B cell (primary cell): Measurements from ENCODE around the gene RARRES1. TPM values are rescaled to one million over a fixed set of nuclear protein-coding genes. Genes with fewer than 3 reads are reported as not detected.

Experiments used
- ATAC-seq: fragments of 200-7000 bp; cut with Tn5 transposase; one replicate; pipeline ENCODE4 v1.10.0; 2021; ENCODE audit warnings: low read depth, mild to moderate bottlenecking, moderate number of reproducible peaks, moderate library complexity
- CTCF ChIA-PET: fragments of 350-600 bp; sonication (Branson Sonifier 250); formaldehyde crosslinking; loops from one replicate; lab custom pipeline; 2021; ENCODE audit warnings: antibody characterized with exemption, inconsistent platforms; lab: Charles Lee
- POLR2A ChIA-PET: fragments of 350-600 bp; sonication (Branson Sonifier 250); formaldehyde crosslinking; loops from one replicate; lab custom pipeline; 2021; ENCODE audit warnings: antibody characterized with exemption; lab: Charles Lee
- DNase-seq: peaks from one replicate; pipeline ENCODE4 v3.0.0; 2013
- H2AFZ ChIP-seq: 2 replicates; pipeline ENCODE4 v1.6.1; 2012; ENCODE audit warnings: mild to moderate bottlenecking, low read depth, low read length; ENCODE audit not compliant: insufficient read depth, poor library complexity, severe bottlenecking
- H3K27ac ChIP-seq, 2 donors: 1 replicate in 1 of 2; 2 replicates in 1 of 2; pipeline ENCODE4 v1.5.1; 2012 to 2013; ENCODE audit warnings: low read length in 2 of 2, mild to moderate bottlenecking in 2 of 2, moderate library complexity in 1 of 2
- H3K27me3 ChIP-seq, 4 experiments: fragments of 200-600 bp in 1 of 4; sonication (generic) in 1 of 4; replicated peaks in 1 of 4; 1 replicate in 2 of 4; 2 replicates in 2 of 4; pipeline versions ENCODE4 v1.6.1 to v1.7.0; 2013 to 2016; ENCODE audit warnings: low read length in 3 of 4, mild to moderate bottlenecking in 2 of 4, mixed read lengths in 1 of 4, moderate library complexity in 1 of 4; ENCODE audit not compliant: insufficient read depth in 4 of 4, control insufficient read depth in 3 of 4; ENCODE audit errors: control extremely low read depth in 1 of 4
- H3K36me3 ChIP-seq, 2 experiments: replicated peaks in 1 of 2; 1 replicate in 1 of 2; 2 replicates in 1 of 2; pipeline versions ENCODE4 v1.6.1 to v1.7.1; 2013; ENCODE audit warnings: low read length in 1 of 2; ENCODE audit not compliant: insufficient read depth in 2 of 2, control insufficient read depth in 1 of 2; ENCODE audit errors: control extremely low read depth in 1 of 2, extremely low read depth in 1 of 2
- H3K4me1 ChIP-seq, 2 donors: fragments of 200-600 bp in 1 of 2; sonication (generic) in 1 of 2; 1 replicate in 1 of 2; 2 replicates in 1 of 2; pipeline versions ENCODE4 v1.5.1 to v1.6.1; 2013 to 2017; ENCODE audit warnings: low read length in 2 of 2; ENCODE audit not compliant: control insufficient read depth in 2 of 2, insufficient read depth in 2 of 2
- H3K4me2 ChIP-seq: replicated peaks from 2 replicates; pipeline ENCODE3; 2012; ENCODE audit warnings: mild to moderate bottlenecking, low read depth, low read length; ENCODE audit not compliant: poor library complexity, severe bottlenecking
- H3K4me3 ChIP-seq, 5 experiments: fragments of 200-600 bp in 1 of 5; sonication (generic) in 1 of 5; 1 replicate in 3 of 5; 2 replicates in 2 of 5; pipeline versions ENCODE4 v1.5.1 to v1.7.0; 2011 to 2016; ENCODE audit warnings: low read length in 4 of 5, mild to moderate bottlenecking in 4 of 5, low read depth in 2 of 5, control low read depth in 1 of 5, moderate library complexity in 1 of 5; ENCODE audit not compliant: insufficient read depth in 1 of 5; ENCODE audit errors: control extremely low read depth in 1 of 5, extremely low read depth in 1 of 5
- H3K79me2 ChIP-seq: fragments of 200-600 bp; sonication (generic); one replicate; pipeline ENCODE4 v1.6.0; 2016; ENCODE audit warnings: low read length; ENCODE audit not compliant: control insufficient read depth, insufficient read depth
- H3K9ac ChIP-seq: fragments of 200-600 bp; sonication (generic); 2 replicates; pipeline ENCODE4 v1.6.1; 2017; ENCODE audit warnings: mild to moderate bottlenecking, low read length, moderate library complexity
- H3K9me3 ChIP-seq, 3 donors: one replicate each; pipeline versions ENCODE4 v1.6.1 to v1.7.1; 2013; ENCODE audit warnings: low read length in 2 of 3; ENCODE audit not compliant: control insufficient read depth in 2 of 3, insufficient read depth in 1 of 3; ENCODE audit errors: control extremely low read depth in 1 of 3
- H4K20me1 ChIP-seq: 2 replicates; pipeline ENCODE4 v1.6.0; 2012; ENCODE audit warnings: mild to moderate bottlenecking, low read length; ENCODE audit not compliant: insufficient read depth, control insufficient read depth, poor library complexity, severe bottlenecking
- H3K27ac Mint-ChIP-seq: one replicate; pipeline ENCODE4 v1.8.0; 2021; ENCODE audit warnings: mixed read lengths
- H3K27me3 Mint-ChIP-seq: one replicate; pipeline ENCODE4 v1.8.0; 2021; ENCODE audit warnings: mixed read lengths
- H3K4me1 Mint-ChIP-seq: one replicate; pipeline ENCODE4 v1.8.0; 2021; ENCODE audit warnings: mixed read lengths
- H3K4me3 Mint-ChIP-seq: one replicate; pipeline ENCODE4 v1.8.0; 2021; ENCODE audit warnings: mixed read lengths
- H3K9me3 Mint-ChIP-seq: one replicate; pipeline ENCODE4 v1.8.0; 2022; ENCODE audit warnings: mixed read lengths; ENCODE audit not compliant: insufficient read depth
- EZH2 ChIP-seq: IDR thresholded peaks from 2 replicates; pipeline ENCODE4 v1.6.1; 2012; ENCODE audit warnings: borderline replicate concordance, low read depth, mild to moderate bottlenecking, moderate library complexity, low read length; ENCODE audit not compliant: insufficient read depth, poor library complexity, severe bottlenecking
- WGBS: methylation state at CpG from one replicate; pipeline ENCODE4 v1.1.5; 2013; ENCODE audit warnings: missing lambda C conversion rate; ENCODE audit not compliant: insufficient coverage; 5-methylcytosine and 5-hydroxymethylcytosine counted together
- intact Hi-C: fragments of 100-400 bp; cut with micrococcal nuclease; formaldehyde crosslinking; loops from one replicate; pipeline ENCODE4 v1.10.0; 2022
- polyA plus RNA-seq: library from polyadenylated mRNA; depleted of rRNA; stranded (reverse); fragments of >200 nt; gene quantifications from 2 replicates; pipeline ENCODE4 v1.2.3, GENCODE V29; 2012
- total RNA-seq, 2 donors: library from RNA; stranded (reverse); fragments of 120-200 nt in 1 of 2; gene quantifications; 1 replicate in 1 of 2; 2 replicates in 1 of 2; pipeline versions ENCODE4 v1.2.3 to v1.2.4, GENCODE V29; 2013 to 2022
- TF ChIP-seq, protein P1 (sequence below): fragments of 200-600 bp; IDR thresholded peaks from one replicate; pipeline ENCODE4 v1.8.0; 2022; ENCODE audit warnings: antibody characterized with exemption, mild to moderate bottlenecking

RARRES1 gene
- total and polyA plus RNA-seq, 2 donors (not counting 1 experiment from before 2014, with no cell fraction given): not detected

DNA sequence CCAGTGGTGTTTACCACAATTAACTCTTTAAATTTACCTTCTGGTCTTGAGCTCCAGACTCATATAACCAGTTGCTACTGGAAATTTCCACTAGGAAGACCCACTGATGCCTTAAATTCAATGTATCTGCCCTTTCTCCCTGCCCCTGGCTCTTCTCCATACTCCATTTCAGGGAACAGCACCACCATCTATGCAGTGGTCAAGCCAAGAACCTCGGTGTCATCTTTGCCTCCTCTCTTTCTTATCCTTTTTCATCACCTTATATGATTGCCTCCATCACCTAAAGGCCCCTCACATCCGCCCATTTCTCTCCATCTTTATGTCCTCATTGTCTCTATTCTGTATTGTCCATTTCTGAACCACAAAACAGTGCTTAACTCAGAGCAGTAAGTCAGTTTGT lies 48.9 kb upstream of the RARRES1 start:
- H3K9me3 Mint-ChIP-seq: no peaks in the 10 kb centered on the region
- no peaks in the 10 kb centered on the region for H3K27me3 ChIP-seq
- no peaks in the 10 kb centered on the region for H3K9me3 ChIP-seq
- POLR2A ChIA-PET: no interaction called here
- no peak overlapping the region for H3K4me3 ChIP-seq
- CTCF ChIA-PET: interaction anchor here (1.8 kb wide), 1 partner anchor 121 kb away, joined by 4 read pairs; no protein-coding TSS in a partner anchor
- 84% methylated on average over 2 of the region's 2 CpGs for WGBS
- TF ChIP-seq, protein P1, sequence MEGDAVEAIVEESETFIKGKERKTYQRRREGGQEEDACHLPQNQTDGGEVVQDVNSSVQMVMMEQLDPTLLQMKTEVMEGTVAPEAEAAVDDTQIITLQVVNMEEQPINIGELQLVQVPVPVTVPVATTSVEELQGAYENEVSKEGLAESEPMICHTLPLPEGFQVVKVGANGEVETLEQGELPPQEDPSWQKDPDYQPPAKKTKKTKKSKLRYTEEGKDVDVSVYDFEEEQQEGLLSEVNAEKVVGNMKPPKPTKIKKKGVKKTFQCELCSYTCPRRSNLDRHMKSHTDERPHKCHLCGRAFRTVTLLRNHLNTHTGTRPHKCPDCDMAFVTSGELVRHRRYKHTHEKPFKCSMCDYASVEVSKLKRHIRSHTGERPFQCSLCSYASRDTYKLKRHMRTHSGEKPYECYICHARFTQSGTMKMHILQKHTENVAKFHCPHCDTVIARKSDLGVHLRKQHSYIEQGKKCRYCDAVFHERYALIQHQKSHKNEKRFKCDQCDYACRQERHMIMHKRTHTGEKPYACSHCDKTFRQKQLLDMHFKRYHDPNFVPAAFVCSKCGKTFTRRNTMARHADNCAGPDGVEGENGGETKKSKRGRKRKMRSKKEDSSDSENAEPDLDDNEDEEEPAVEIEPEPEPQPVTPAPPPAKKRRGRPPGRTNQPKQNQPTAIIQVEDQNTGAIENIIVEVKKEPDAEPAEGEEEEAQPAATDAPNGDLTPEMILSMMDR: no peak
- no peak for TF ChIP-seq EZH2
- H4K20me1 ChIP-seq: no peaks in the 10 kb centered on the region
- H3K4me3 Mint-ChIP-seq: no peak overlapping the region
- no peak overlapping the region for H3K9ac ChIP-seq
- H3K27me3 Mint-ChIP-seq: no peaks in the 10 kb centered on the region
- ATAC-seq (no peak), DNase-seq (no peak)
- intact Hi-C loops: no loop called here
- no peak overlapping the region for H3K4me2 ChIP-seq
- H2AFZ ChIP-seq: no peak overlapping the region
- no peaks in the 10 kb centered on the region for H3K36me3 ChIP-seq
- no peaks in the 10 kb centered on the region for H3K4me1 Mint-ChIP-seq
- no peak overlapping the region for H3K27ac ChIP-seq
- no peak overlapping the region for H3K27ac Mint-ChIP-seq
- H3K79me2 ChIP-seq: no peaks in the 10 kb centered on the region
- H3K4me1 ChIP-seq: no peaks in the 10 kb centered on the region

DNA sequence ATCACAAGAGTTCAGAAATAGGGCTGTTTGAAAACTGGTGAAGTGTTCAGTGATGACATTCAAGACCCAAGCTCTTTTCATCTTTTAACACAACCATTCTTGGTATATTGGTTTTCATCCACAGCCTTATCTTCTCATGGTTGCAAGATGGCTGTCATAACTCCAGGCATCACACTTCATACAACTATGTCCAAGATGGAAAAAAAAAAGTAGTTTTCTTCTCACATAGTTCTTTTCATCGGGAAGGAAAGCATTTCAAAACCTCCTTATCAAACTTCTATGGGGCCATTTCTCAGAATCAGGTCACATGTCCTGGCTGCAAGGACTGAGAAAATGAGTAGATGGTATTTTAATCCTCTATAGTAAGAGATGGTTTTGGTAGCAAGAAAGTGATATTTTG lies 48.5 kb upstream of the RARRES1 start:
- intact Hi-C loops: no loop called here
- H3K27me3 Mint-ChIP-seq: no peaks in the 10 kb centered on the region
- ATAC-seq: no peak
- no peaks in the 10 kb centered on the region for H3K36me3 ChIP-seq
- H3K27me3 ChIP-seq: no peaks in the 10 kb centered on the region
- no peaks in the 10 kb centered on the region for H3K79me2 ChIP-seq
- TF ChIP-seq, protein P1: no peak
- no peak for TF ChIP-seq EZH2
- H3K27ac Mint-ChIP-seq: no peak overlapping the region
- H3K4me3 ChIP-seq: no peak overlapping the region
- POLR2A ChIA-PET: no interaction called here
- no peaks in the 10 kb centered on the region for H4K20me1 ChIP-seq
- H3K9ac ChIP-seq: no peak overlapping the region
- WGBS: no CpG with 5 or more reads among the region's 1 CpG
- H3K4me3 Mint-ChIP-seq: no peak overlapping the region
- no peak for DNase-seq
- CTCF ChIA-PET: interaction anchor here (1.8 kb wide), 1 partner anchor 121 kb away, joined by 4 read pairs; no protein-coding TSS in a partner anchor
- no peaks in the 10 kb centered on the region for H3K9me3 Mint-ChIP-seq
- no peak overlapping the region for H2AFZ ChIP-seq
- H3K9me3 ChIP-seq: no peaks in the 10 kb centered on the region
- no peaks in the 10 kb centered on the region for H3K4me1 ChIP-seq
- H3K4me2 ChIP-seq: no peak overlapping the region
- H3K27ac ChIP-seq: no peak overlapping the region
- H3K4me1 Mint-ChIP-seq: no peaks in the 10 kb centered on the region
